CD4-positive, alpha-beta T cell treated with Interleukin-4 for 4 hours (primary cell): ENCODE measurements around the gene ADI1.

ENCODE experiments used
- DNase-seq: peaks from one replicate; pipeline ENCODE4 v3.0.0-alpha.2; 2020

Gene ADI1

DNA sequence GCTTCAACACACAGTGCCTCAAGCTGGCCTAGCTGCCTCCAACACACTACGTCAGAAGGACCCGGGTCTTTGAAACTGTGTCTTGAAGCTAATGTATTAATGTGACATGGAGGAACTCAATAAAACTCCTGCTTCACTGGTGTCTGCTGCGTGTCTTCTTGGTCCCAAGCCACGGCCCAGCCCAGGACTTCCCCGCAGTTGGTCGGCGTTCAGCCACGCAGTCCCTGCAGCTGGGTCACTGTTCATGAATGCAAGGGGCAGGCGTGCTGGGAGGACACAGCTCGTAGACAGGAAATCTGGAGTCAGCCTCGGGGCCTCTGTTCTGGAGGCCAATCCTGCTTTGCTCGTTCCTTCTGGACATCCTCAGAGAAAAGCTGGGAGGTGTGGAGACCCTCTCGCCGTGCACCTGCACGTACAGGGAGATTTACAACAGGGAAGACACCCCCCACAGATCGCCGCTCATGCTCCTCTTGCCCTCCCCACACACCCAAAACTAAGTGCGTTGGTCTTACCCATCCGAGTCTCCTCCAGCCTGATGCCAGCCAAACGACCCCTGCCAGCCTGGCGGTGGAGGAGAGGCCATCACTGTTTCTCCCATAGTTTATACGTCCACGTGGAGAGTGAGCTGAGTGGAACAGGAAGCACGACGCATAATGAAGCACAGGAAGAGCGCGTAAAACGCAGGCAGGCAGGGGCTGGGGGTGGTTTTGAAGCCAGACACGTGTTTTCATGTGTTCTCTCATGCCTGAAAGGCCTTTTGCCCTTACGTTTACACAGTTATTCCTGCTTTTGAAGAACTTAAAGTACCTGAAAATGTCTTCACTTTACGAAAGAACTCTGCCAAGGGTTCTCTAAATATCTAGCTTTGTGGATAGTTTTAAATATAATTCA, 39.7 kb downstream of the ADI1 start:
- no peak for DNase-seq

DNA sequence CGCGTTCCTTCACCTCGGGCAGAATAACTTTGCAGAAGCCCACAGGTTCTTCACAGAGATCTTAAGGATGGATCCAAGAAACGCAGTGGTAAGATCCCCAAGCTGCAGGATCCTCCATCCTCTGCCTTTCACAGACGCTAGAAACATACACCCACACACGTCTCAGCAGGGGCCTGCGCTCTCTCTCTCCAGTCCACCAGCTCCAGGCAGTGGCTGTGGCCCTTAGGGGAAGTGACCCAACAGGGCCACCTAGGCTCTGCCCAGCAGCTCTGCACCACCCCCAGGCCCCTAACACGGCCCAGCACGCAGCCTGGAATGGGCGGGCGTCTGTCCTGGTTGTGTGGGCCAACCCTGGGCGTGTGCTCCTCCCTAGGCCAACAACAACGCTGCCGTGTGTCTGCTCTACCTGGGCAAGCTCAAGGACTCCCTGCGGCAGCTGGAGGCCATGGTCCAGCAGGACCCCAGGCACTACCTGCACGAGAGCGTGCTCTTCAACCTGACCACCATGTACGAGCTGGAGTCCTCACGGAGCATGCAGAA, 40.4 kb downstream of the ADI1 start:
- no peak for DNase-seq

DNA sequence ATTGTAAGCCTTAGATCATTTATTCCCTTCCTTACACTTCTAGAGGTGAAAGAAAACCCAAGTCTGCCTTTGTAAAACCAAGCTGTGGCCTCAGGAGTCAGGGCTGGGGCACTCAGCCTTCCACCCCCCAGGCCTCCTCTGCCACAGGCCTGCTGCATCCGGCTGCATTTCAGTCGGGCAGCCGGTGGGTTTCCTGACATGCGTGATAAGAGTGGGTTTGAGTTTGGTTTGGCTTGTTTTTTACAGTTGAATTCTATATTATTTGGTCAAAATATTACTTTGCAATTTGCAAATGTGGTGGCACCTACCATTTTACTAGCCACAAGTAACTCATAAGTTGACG, 42.4 kb downstream of the ADI1 start:
- no peak for DNase-seq

DNA sequence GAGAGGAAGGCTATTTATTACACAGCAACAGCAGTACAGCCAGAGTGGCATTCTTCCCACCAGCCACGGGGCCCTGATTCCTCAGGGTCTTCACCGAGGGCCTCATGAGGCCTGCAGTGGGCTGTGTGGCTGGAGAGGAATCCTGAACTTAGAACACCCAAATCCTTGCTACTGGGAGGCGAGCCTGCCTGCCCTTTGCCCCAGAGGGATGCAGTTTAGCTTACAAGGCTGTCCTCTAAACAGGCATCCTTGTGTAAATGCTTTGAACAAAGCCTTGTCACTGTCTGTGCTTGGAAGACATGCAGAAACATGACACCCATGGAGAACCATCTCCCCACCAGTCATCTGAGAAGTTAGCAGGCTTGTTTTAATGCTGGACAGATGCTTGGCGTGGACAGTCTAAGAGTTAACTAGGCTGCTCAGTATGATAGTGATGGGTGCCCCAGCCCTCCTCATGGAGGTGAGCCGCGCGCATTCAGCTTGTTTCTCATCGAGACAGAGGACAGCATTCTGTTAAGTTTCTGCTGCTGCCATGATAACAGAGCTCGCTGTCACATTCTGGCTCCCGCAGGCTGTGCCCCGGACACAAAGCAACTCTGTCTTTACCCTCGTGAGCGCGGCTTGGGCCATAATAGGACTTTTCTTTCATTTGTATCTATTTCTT, 42.9 kb downstream of the ADI1 start:
- DNase-seq = no peak

DNA sequence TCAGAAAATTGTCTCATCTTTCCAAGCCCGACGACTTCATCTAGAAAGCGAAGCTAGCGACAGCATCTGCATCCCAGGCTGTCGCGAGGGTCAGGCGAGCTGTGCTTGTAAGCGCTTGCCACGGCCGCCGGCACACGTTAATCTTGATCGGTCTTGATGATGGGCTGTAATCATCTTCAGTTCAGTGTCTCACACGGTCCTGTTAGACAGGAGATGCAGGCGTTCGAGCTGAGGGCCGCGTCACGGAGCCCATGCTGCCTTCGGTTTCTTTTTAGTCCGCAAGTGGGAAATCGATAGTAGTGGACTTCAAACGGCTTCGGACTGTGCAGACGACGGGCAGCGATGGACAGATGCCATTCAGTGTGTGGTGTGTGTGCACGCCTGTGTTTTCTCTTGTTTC, 43.6 kb downstream of the ADI1 start:
- DNase-seq = no peak

DNA sequence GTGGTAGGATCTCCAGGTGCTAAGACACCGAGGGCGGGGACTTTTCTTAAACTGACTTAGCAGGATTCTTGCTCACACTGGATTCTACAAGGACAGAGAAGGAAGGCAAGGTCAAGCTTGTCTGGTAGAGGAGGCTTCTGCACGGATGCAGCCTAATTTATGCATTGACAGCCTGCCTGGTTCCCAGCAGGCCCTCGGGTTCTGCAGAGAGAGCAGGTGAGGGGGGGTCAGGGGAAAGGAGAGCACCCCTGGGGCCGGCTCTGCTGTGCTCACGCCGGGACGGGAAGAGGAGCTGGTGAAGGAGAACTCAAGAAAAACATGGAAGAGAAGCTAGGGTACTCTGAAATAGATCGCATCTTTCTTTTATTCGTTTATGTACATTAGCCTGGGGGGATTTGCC, 46.4 kb downstream of the ADI1 start:
- DNase-seq = no peak

DNA sequence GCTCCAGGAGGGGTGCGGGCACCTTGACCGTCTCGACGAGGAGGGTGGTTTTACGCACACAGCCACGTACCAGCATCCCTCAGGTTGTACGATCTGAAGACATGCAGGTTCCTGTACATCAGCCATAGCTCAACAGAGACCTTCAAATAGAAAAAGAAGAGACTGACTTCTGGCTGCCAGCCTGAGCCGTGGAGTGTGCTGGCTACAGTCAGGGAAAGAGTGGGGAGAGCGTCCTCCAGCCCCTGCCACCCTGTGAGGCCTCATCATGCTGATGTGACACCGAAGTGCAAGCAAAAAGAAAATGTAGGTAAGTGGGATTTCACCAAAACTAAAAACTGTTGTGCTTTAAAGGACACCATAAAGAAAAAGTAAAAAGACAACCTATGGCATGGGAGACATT, 47.0 kb downstream of the ADI1 start:
- no peak for DNase-seq

DNA sequence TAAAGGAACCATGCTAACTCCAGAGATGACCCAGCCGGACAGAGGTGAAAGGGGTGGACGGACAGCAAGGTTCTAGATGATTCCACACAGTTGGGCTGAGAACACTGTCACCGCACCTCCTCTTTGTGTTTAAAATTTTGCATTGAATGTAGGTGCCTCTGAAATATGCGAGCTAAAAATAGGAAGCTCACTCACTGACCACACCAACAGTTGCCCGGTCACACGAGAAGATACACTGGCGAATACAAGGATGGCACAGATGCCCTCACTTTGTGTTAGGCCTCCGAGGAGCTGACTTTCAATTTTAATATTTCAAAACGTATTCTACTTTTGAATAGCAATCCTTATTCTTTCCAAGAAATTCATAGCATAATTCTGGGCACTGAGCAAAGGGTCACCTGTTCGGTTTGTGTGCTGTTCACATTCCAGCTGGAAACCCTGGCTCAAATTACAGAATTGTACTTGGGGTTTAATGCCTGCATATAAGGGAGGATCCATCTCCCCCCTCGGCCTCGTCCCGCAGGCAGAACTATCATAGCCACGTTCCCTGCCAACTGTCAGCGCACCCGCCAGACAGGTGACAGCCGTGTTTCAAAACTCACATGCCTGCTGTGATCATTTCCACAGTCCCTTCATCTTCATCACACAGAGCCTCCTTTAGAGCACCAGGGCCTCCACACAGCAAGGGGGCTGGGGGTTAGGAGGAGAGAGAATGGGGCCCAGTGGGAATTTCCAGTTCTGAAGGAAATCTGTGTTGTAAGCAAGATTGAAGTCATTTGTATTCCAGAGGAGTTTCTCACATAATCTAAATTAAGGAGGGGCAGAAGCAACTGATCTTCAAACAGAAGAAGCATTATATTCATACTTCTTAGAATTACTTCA, 48.2 kb downstream of the ADI1 start:
- DNase-seq = no peak

DNA sequence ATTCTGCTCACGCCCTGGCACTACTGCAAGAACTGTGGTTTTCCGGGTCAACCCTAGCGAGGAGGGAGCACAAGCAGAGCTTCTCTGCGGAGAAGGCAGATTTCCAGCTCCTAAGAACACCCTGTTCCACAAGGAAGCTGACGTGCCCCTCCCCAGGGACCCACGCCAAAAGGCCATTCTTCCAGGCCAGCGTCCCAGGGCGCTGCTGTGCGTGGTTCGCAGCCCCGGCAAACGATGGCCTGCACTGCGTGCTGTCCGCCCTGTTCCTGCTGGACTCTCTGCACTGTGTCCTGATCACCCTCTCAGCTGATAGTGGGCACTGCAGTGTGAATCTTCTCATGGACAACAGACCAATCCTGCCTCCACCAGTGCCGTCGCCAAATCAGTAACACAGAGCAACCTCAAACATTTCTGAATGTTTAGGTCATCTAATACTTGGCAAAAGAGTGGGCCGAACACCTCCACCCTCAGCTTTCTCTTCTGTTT, 49.1 kb downstream of the ADI1 start:
- no peak for DNase-seq

DNA sequence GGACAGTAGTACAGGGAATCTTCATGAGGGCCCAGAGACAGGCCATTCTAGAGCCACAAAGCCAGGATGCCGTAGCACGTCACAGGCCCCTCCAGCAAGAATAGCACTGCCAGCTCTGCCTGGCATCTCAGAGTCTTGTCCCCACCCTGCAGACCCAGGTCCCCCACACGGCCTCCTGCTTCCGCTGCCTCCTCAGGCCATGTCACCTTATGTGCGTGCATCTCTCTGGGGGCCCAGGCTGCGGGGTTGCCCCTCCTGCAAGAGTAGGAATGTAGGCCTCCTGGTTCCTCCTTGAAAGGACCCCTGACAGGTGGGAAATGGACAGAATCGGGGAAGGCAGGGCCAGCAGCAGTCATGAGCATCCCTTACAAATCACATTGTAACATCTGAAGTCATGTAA, 49.8 kb downstream of the ADI1 start:
- DNase-seq = no peak

DNA sequence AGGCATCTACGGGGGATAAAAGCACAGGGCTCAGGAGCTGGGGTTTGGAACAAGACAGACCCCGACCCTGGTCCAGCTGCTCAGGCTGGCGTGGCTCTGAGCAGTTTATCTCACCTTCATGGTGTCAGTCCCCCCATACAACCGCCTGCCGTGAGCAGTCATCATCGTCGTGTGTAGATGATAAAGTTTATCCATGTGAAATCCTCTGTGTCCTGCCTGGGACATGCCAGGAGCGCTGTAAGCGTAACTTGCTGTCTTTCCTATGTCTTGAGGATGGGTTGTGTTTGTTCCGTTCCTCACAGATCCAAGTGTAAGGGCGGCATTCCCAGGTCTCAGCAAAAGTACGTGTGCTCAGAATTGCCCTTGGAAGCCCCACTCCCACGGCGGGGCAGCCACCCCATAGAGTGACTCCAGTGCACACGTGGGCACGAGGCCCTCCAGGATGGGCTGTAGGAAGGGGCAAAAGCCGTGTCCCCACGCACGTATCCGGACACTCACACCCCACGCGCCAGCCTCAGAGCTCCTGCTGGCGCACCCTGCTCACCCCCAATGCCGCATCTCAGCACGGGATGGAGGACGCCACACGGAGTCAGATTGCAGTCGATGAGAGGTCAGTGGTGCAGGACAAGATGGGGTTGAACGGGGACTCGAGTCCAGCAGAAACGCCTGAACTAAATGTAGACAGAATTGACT, 50.9 kb downstream of the ADI1 start:
- DNase-seq = no peak

DNA sequence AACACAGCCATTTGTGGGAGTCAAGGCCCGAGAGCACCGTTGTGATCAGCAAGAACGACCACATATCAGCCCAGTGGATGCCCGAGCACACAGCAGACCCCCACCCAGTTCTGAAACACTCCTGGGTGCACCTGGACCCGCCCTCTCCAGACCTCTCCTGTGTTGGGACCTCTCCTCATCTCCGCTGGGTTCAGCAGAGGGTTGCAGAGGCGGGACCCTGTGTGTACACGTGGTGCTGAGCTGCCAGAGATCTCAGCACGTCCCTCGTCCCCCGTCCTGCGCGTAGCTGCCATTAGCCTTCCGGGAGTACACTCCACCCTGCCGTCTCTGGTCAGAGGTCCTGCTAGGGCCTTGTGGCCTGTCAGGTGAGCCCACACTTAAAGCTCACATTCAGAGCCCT, 51.7 kb downstream of the ADI1 start:
- DNase-seq = no peak

DNA sequence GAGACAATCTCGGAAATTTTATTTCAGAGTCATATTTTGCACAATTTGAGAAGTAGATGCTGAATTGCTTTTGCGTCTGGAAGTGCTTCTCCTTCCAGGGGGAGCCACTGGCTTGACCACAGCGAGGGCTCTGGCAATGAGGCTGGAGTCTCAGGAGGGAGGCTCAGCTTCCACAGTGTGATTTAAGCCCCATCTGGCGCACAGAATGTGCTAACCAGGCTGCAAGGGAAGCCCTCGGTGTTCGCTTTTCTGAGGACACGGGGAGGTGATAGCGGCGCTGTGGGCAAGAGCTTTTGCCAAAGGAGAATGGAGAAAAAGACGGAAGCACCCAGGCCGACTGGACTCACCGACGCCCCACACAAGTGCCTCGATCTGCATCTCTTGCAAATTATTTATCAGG, 52.4 kb downstream of the ADI1 start:
- no peak for DNase-seq

DNA sequence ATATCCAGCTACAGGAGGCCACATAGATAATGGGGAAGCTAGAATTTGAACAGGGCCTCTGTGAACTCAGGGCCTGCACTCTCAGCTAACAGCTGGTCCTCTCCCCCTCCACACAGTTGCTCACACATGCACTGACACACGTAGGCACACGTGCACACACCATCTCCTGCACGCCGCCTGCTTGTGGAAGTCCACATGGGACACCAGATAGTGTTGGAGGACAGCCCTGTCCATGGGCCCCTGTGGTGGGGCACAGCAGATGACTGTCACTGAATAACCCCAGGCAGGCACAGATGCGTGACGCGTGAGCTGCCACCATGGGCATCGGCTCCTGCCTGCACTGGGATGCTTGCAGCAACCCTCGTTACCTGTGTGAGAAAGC, 52.9 kb downstream of the ADI1 start:
- no peak for DNase-seq

DNA sequence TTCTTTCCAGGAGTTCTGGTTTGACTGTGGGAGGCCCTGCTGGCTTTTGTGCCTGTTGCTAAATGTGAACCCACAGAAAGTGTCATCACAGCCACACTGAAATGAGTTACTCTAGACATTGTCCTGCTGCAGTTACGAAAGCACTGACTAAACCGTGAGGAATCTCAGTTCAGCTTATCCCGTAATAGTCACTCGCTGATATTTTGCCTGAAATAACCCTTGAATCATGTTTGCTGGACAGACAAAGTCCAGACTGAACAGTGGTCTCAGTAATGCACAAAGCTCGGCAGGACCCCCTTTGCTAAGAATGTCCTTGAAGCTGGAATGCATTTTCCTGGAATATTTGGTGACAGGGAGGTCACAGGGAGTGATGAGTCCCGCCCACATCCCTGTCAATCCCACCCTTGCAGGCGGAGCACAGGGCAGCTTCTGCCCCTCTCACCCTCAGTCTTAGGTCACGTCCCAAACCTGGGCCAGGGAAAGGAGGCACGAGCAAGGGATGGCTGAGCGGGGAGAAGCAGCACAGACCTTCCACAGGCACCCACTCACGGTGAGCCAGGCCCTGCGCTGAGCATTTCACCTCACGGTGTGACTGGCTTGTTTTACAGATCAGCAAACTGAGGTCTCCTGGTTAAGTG, 53.4 kb downstream of the ADI1 start:
- no peak for DNase-seq

DNA sequence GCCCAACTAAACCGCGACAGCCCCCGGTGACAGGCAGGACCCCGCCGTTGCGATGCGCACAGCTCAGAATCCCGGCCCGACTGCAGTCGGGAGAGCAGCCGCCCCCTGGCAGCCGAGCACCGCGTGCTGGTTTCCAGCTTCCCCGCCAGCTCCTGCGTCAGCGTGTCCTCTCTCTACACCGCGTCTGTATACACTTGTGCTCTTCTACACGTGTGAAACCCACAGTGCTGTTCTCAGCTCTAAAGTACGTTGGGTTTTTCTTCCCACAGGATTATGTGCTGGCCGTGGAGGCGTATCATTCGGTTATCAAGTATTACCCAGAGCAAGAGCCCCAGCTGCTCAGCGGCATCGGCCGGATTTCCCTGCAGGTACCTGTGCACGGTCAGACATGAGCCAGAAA, 54.0 kb downstream of the ADI1 start:
- DNase-seq = no peak

DNA sequence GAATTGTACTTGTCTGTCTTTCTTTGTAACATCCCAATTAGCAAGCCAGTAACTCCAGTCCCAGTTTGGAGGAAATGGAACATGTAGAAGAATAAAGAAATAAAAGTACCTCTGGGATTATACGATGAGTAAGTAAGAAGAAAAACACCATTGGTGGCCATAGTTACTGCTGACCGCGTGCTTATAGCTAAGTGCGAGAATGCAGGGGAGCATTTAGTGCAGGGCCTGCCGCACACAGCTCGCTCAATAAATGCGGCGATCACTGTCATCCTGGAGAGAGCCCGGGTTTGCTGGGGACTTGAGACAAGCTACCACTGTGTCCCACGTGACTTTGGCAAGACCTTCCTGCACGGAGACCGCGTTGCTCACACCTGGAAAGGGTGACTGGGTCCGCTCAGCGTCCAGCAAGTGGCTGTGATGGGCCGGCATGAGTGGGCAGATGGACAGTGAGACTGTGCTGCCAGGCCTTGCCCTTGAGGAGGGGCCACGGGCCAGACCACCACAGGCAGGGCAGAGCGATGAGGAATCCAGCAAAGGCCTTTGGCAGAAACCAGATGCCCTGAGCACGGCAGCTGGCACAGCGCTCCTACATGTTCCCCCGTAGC, 54.8 kb downstream of the ADI1 start:
- DNase-seq = no peak

DNA sequence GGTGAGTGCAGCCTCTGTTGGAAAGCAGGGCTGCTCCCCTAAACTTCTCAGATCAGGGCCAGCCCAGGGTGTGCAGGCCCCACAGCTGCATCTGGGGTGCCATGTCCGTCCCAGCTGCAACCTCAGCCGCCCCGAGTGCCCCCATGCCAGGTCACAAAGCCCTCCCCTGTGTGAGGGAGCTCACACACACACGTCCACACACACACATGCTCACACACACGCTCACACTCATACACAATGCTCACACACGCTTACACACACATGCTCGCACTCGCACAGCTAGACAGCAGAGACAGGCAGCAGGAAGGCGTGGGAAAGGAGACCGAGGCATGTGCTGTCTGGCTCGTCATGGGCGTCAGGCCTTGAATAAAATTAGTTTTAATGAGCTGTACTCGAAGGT, 55.4 kb downstream of the ADI1 start:
- no peak for DNase-seq

DNA sequence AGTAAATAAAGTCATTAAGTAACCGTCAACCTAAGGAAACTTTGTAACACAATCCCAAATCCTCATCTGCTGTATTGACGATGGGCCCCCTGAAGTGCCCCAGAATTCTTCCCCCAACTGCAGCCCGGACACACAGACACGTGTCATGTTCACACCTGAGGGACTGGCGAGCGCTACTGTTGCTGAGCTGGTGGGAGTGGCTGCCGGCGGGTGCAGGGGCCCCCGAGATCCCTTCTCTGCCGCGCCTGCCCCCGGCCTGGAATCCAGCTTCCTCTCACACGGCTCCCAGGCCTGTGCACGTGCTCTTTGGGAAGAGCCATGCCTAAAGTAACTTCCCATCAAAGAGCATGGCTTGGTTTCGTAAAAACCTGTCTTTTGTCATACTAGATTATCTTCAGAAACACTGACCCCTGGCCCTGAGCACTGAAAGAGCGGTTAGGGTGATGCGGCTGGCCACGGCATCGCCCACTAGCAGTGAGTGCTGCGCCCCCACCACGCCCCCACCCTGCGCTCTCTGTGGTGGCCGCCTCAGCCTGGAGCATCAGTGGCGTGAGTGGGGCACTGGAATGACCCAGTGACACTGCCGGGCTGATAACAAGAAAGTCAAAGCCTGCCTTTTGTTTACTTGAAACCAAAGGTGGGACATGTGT, 56.0 kb downstream of the ADI1 start:
- no peak for DNase-seq

DNA sequence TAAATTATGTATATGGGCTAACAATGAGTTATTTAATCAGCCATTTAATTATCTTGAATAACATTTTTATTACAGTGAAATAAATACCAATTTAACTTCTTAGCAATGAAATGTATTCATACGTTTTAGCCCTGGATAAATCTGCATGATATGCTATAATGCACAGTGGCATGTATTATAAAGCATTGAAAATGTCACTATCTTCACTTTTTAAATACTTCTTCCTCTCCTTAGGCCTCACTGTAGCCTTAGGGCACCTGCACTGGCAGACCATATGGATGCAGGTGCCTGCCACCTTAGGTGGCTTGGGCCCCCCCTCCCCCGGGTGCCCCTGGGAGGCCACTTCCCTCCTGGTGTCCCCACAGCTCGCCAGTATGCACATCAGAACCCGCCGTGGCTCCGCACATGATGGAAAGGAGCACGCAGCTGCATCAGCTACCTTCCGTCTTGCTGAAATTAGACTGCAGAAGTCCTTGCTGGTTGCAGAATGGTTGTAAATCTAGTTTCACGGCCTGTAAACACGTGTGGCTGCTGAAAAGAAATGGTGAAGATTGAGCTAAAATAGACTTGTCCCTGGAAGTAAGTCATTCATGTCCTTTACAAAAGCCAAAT, 56.7 kb downstream of the ADI1 start:
- no peak for DNase-seq
